ENCODE results near the gene KCNIP2. TPM values are rescaled to one million over a fixed set of nuclear protein-coding genes. Genes with fewer than 3 reads are reported as not detected.
A peak's percentile ranks its signal among the peaks of the same experiment; 100 is the strongest.

The KCNIP2 gene
- 10 to 100 TPM; 11.0 to 14.4 TPM for total RNA-seq
- 10 to 100 TPM; 51.9 to 58.5 TPM for polyA plus RNA-seq (ENCODE audit: insufficient read length in 2 of 2)
- long read RNA-seq, donor 1, transcript KCNIP2-203 (8 exons, 2,089 nt) = major isoform, 6 of 9 reads
- long read RNA-seq, donor 1, partial matches to known transcripts = 0 of 9 reads
- long read RNA-seq, donor 1, other reads (novel, unspliced or antisense) = 0 of 9 reads
- long read RNA-seq, donor 2, partial matches to known transcripts = 0 of 5 reads
- long read RNA-seq, donor 2, other reads (novel, unspliced or antisense) = 0 of 5 reads
- long read RNA-seq, donor 3, partial matches to known transcripts = 0 of 5 reads
- long read RNA-seq, donor 3, other reads (novel, unspliced or antisense) = 0 of 5 reads
- long read RNA-seq, donor 4 = 0 reads

GRCh38 chr10:101843032-101844021 is at the start of gene KCNIP2:
KCNIP2 (minus strand) TSS chr10:101843800; CDS start chr10:101843568, 232 bp downstream.
- Histone ChIP-seq H3K9me3 (ENCODE audit: control insufficient read depth, insufficient read depth, low read length) (no peaks in the 10 kb centered on the region), H3K27me3 (ENCODE audit: control insufficient read depth, insufficient read depth, low read length) (no peaks in the 10 kb centered on the region), H3K27ac (ENCODE audit: low read depth, low read length) (no peak within 1 kb of the TSS), H3K4me1 (ENCODE audit: control insufficient read depth, insufficient read depth, low read length) (peaks cover 50% of the 10 kb centered on the region), H3K36me3 (ENCODE audit: control insufficient read depth, insufficient read depth, low read length) (peaks cover 12% of the 10 kb centered on the region), H3K4me3 (ENCODE audit: low read depth, low read length) (peak within 1 kb of the TSS; percentile 28)
- 22% methylated on average over 37 of the region's 60 CpGs for WGBS (ENCODE audit: insufficient coverage)
- peak in 2 of 6 donors; percentile 76 to 81 for DNase-seq (ENCODE audit: low read depth in 4 of 6, low spot score in 6 of 6)

GRCh38 chr10:101892782-101893391 is 49.3 kb upstream of the KCNIP2 start:
- no peaks in the 10 kb centered on the region for H3K9me3 ChIP-seq (ENCODE audit: control insufficient read depth, insufficient read depth, low read length)
- H3K4me3 ChIP-seq (ENCODE audit: low read depth, low read length) = no peak overlapping the region
- no peaks in the 10 kb centered on the region for H3K36me3 ChIP-seq (ENCODE audit: control insufficient read depth, insufficient read depth, low read length)
- no peaks in the 10 kb centered on the region for H3K27me3 ChIP-seq (ENCODE audit: control insufficient read depth, insufficient read depth, low read length)
- WGBS (ENCODE audit: insufficient coverage) = no CpG with 5 or more reads among the region's 4 CpGs
- no peak for DNase-seq (ENCODE audit: low read depth in 4 of 6, low spot score in 6 of 6)
- H3K27ac ChIP-seq (ENCODE audit: low read depth, low read length) = no peak overlapping the region
- no peaks in the 10 kb centered on the region for H3K4me1 ChIP-seq (ENCODE audit: control insufficient read depth, insufficient read depth, low read length)

GRCh38 chr10:101889256-101890210 is 45.9 kb upstream of the KCNIP2 start:
- no peaks in the 10 kb centered on the region for H3K36me3 ChIP-seq (ENCODE audit: control insufficient read depth, insufficient read depth, low read length)
- WGBS (ENCODE audit: insufficient coverage) = 57% methylated on average over 5 of the region's 5 CpGs
- H3K27ac ChIP-seq (ENCODE audit: low read depth, low read length) = no peak overlapping the region
- DNase-seq (ENCODE audit: low read depth in 4 of 6, low spot score in 6 of 6) = peak in 4 of 6 donors; percentile 58 to 94 (median 78)
- no peaks in the 10 kb centered on the region for H3K9me3 ChIP-seq (ENCODE audit: control insufficient read depth, insufficient read depth, low read length)
- H3K4me1 ChIP-seq (ENCODE audit: control insufficient read depth, insufficient read depth, low read length) = peaks cover 4% of the 10 kb centered on the region
- no peaks in the 10 kb centered on the region for H3K27me3 ChIP-seq (ENCODE audit: control insufficient read depth, insufficient read depth, low read length)
- H3K4me3 ChIP-seq (ENCODE audit: low read depth, low read length) = no peak overlapping the region

- Histone ChIP-seq H3K4me1 (ENCODE audit: control insufficient read depth, insufficient read depth, low read length) (peaks cover 4% of the 10 kb centered on the region), H3K27me3 (ENCODE audit: control insufficient read depth, insufficient read depth, low read length) (no peaks in the 10 kb centered on the region), H3K36me3 (ENCODE audit: control insufficient read depth, insufficient read depth, low read length) (no peaks in the 10 kb centered on the region), H3K27ac (ENCODE audit: low read depth, low read length) (no peak overlapping the region), H3K4me3 (ENCODE audit: low read depth, low read length) (no peak overlapping the region), H3K9me3 (ENCODE audit: control insufficient read depth, insufficient read depth, low read length) (no peaks in the 10 kb centered on the region)
- peak in 2 of 6 donors; percentile 81 to 86 for DNase-seq (ENCODE audit: low read depth in 4 of 6, low spot score in 6 of 6)
- WGBS (ENCODE audit: insufficient coverage) = no CpG with 5 or more reads among the region's 2 CpGs
These were observed 44.8 kb upstream of the KCNIP2 start for GRCh38 chr10:101888251-101888949.

DNA sequence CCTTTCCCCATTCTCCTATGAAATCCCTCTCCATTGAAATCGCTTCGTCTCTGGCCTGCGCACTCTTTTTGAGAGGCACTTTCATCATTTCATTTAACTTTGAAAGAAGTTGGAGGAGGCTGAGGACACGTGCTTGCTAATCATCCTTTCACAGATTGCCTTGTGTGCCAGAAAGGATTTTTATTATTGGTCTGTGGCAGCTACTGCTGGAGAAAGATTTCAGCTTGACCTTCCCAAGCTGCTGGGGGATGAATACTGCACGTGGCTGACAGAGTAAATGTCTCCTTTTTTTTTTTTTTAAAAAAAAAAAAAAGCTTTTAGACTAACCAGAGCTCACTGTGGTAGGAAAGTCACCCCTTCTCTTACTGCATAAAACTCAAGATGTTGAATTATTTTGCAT is 44.2 kb upstream of the KCNIP2 start:
- no peak overlapping the region for H3K27ac ChIP-seq (ENCODE audit: low read depth, low read length)
- WGBS (ENCODE audit: insufficient coverage) = no CpG with 5 or more reads among the region's 5 CpGs
- H3K27me3 ChIP-seq (ENCODE audit: control insufficient read depth, insufficient read depth, low read length) = no peaks in the 10 kb centered on the region
- DNase-seq (ENCODE audit: low read depth in 4 of 6, low spot score in 6 of 6) = peak in 2 of 6 donors; percentile 39 to 48
- no peaks in the 10 kb centered on the region for H3K36me3 ChIP-seq (ENCODE audit: control insufficient read depth, insufficient read depth, low read length)
- H3K9me3 ChIP-seq (ENCODE audit: control insufficient read depth, insufficient read depth, low read length) = no peaks in the 10 kb centered on the region
- no peak overlapping the region for H3K4me3 ChIP-seq (ENCODE audit: low read depth, low read length)
- H3K4me1 ChIP-seq (ENCODE audit: control insufficient read depth, insufficient read depth, low read length) = peaks cover 4% of the 10 kb centered on the region

- Histone ChIP-seq H3K27ac (ENCODE audit: low read depth, low read length) (no peak overlapping the region), H3K9me3 (ENCODE audit: control insufficient read depth, insufficient read depth, low read length) (no peaks in the 10 kb centered on the region), H3K36me3 (ENCODE audit: control insufficient read depth, insufficient read depth, low read length) (no peaks in the 10 kb centered on the region), H3K4me3 (ENCODE audit: low read depth, low read length) (no peak overlapping the region), H3K4me1 (ENCODE audit: control insufficient read depth, insufficient read depth, low read length) (peaks cover 4% of the 10 kb centered on the region), H3K27me3 (ENCODE audit: control insufficient read depth, insufficient read depth, low read length) (no peaks in the 10 kb centered on the region)
- peak in 1 of 6 donors; percentile 4 for DNase-seq (ENCODE audit: low read depth in 4 of 6, low spot score in 6 of 6)
- no CpG with 5 or more reads among the region's 1 CpG for WGBS (ENCODE audit: insufficient coverage)
These were observed 43.1 kb upstream of the KCNIP2 start for GRCh38 chr10:101886521-101887312.

DNA sequence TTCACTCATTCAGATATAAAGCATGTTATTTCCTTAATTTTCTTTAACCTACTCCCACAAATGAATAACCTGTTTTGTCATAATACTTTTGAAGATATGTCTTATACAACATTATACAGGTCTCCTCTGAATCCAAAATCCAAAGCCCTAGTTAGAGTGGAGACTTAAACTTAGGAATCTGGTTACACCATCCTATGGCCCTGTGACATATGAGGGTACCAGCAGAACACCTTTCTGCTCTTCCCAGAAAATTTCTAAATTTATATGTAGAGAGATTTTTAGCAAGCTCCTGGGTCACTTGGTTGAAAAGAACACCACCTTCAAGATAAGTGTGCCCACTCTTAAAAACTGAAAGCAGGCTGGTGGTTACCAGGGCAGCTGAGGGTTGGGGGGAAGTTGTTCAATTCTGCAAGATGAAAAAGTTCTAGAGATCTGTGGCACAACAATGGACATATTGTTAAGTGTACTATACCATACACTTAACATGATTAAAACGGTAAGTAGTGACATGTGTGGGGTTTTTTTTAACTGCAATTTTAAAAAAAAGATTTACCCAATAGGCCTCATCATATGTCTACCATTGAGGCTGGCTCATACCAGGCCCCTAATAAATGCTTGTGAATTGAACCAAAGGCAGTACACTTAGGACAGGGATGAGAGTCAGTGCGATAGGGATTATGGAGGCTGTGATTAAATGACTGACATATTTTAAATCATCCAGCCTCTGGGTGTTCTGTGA is 37.6 kb upstream of the KCNIP2 start:
- H3K4me3 ChIP-seq (ENCODE audit: low read depth, low read length) = no peak overlapping the region
- no peak overlapping the region for H3K27ac ChIP-seq (ENCODE audit: low read depth, low read length)
- no peaks in the 10 kb centered on the region for H3K36me3 ChIP-seq (ENCODE audit: control insufficient read depth, insufficient read depth, low read length)
- no peaks in the 10 kb centered on the region for H3K27me3 ChIP-seq (ENCODE audit: control insufficient read depth, insufficient read depth, low read length)
- no peaks in the 10 kb centered on the region for H3K9me3 ChIP-seq (ENCODE audit: control insufficient read depth, insufficient read depth, low read length)
- DNase-seq (ENCODE audit: low read depth in 4 of 6, low spot score in 6 of 6) = no peak
- no CpG with 5 or more reads among the region's 2 CpGs for WGBS (ENCODE audit: insufficient coverage)
- peaks cover 7% of the 10 kb centered on the region for H3K4me1 ChIP-seq (ENCODE audit: control insufficient read depth, insufficient read depth, low read length)

All from spinal cord (tissue), 10 donors.